ENCODE measurements around the gene AFP.

AFP gene

DNA sequence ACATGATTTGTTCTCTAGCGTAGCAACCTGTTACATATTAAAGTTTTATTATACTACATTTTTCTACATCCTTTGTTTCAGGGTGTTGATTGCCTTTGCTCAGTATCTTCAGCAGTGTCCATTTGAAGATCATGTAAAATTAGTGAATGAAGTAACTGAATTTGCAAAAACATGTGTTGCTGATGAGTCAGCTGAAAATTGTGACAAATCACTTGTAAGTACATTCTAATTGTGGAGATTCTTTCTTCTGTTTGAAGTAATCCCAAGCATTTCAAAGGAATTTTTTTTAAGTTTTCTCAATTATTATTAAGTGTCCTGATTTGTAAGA is 29.5 kb upstream of the AFP start:
- FAIRE-seq: no peak
- DNase-seq (ENCODE audit: insufficient read length): no peak
- no peak for TF ChIP-seq TAF1 (IDR thresholded peaks at IDR 0.05; ENCODE audit: borderline replicate concordance, low read depth, low read length)
- no peak for TF ChIP-seq POLR2AphosphoS5 (IDR thresholded peaks at IDR 0.05; ENCODE audit: low read depth, low read length)
- no peak for TF ChIP-seq POLR2A (IDR thresholded peaks at IDR 0.05; ENCODE audit: low read depth, low read length)

DNA sequence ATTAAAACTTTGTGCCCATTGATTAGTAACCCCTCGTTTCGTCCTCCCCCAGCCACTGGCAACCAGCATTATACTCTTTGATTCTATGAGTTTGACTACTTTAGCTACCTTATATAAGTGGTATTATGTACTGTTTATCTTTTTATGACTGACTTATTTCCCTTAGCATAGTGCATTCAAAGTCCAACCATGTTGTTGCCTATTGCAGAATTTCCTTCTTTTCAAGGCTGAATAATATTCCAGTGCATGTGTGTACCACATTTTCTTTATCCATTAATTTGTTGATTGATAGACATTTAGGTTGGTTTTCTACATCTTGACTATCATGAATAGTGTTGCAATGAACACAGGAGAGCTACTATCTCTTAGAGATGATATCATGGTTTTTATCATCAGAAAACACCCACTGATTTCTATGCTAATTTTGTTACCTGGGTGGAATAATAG is 28.8 kb upstream of the AFP start:
- no peak for FAIRE-seq
- DNase-seq (ENCODE audit: insufficient read length): no peak
- TF ChIP-seq POLR2AphosphoS5 (IDR thresholded peaks at IDR 0.05; ENCODE audit: low read depth, low read length) (no peak), POLR2A (IDR thresholded peaks at IDR 0.05; ENCODE audit: low read depth, low read length) (no peak), TAF1 (IDR thresholded peaks at IDR 0.05; ENCODE audit: borderline replicate concordance, low read depth, low read length) (no peak)

DNA sequence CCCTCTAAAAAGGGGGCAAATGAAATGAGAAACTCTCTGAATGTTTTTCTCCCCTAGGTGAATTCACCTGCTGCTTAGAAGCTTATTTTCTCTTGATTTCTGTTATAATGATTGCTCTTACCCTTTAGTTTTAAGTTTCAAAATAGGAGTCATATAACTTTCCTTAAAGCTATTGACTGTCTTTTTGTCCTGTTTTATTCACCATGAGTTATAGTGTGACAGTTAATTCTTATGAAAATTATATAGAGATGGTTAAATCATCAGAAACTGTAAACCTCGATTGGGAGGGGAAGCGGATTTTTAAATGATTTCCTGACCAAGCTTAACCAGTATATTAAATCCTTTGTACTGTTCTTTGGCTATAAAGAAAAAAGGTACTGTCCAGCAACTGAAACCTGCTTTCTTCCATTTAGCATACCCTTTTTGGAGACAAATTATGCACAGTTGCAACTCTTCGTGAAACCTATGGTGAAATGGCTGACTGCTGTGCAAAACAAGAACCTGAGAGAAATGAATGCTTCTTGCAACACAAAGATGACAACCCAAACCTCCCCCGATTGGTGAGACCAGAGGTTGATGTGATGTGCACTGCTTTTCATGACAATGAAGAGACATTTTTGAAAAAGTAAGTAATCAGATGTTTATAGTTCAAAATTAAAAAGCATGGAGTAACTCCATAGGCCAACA is 27.7 kb upstream of the AFP start:
- no peak for TF ChIP-seq TAF1 (IDR thresholded peaks at IDR 0.05; ENCODE audit: borderline replicate concordance, low read depth, low read length)
- TF ChIP-seq POLR2AphosphoS5 (IDR thresholded peaks at IDR 0.05; ENCODE audit: low read depth, low read length): no peak
- no peak for TF ChIP-seq POLR2A (IDR thresholded peaks at IDR 0.05; ENCODE audit: low read depth, low read length)
- FAIRE-seq (no peak), DNase-seq (ENCODE audit: insufficient read length) (no peak)

DNA sequence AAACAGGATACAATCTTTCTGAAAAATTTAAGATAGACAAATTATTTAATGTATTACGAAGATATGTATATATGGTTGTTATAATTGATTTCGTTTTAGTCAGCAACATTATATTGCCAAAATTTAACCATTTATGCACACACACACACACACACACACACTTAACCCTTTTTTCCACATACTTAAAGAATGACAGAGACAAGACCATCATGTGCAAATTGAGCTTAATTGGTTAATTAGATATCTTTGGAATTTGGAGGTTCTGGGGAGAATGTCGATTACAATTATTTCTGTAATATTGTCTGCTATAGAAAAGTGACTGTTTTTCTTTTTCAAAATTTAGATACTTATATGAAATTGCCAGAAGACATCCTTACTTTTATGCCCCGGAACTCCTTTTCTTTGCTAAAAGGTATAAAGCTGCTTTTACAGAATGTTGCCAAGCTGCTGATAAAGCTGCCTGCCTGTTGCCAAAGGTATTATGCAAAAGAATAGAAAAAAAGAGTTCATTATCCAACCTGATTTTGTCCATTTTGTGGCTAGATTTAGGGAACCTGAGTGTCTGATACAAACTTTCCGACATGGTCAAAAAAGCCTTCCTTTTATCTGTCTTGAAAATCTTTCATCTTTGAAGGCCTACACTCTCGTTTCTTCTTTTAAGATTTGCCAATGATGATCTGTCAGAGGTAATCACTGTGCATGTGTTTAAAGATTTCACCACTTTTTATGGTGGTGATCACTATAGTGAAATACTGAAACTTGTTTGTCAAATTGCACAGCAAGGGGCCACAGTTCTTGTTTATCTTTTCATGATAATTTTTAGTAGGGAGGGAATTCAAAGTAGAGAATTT is 26.8 kb upstream of the AFP start:
- no peak for DNase-seq (ENCODE audit: insufficient read length)
- TF ChIP-seq POLR2A (IDR thresholded peaks at IDR 0.05; ENCODE audit: low read depth, low read length) (no peak), TAF1 (IDR thresholded peaks at IDR 0.05; ENCODE audit: borderline replicate concordance, low read depth, low read length) (no peak), POLR2AphosphoS5 (IDR thresholded peaks at IDR 0.05; ENCODE audit: low read depth, low read length) (no peak)
- no peak for FAIRE-seq

DNA sequence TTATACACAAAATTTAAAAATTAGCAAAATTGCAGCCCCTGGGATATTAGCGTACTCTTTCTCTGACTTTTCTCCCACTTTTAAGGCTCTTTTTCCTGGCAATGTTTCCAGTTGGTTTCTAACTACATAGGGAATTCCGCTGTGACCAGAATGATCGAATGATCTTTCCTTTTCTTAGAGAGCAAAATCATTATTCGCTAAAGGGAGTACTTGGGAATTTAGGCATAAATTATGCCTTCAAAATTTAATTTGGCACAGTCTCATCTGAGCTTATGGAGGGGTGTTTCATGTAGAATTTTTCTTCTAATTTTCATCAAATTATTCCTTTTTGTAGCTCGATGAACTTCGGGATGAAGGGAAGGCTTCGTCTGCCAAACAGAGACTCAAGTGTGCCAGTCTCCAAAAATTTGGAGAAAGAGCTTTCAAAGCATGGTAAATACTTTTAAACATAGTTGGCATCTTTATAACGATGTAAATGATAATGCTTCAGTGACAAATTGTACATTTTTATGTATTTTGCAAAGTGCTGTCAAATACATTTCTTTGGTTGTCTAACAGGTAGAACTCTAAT is 26.0 kb upstream of the AFP start:
- no peak for FAIRE-seq
- no peak for TF ChIP-seq POLR2AphosphoS5 (IDR thresholded peaks at IDR 0.05; ENCODE audit: low read depth, low read length)
- TF ChIP-seq TAF1 (IDR thresholded peaks at IDR 0.05; ENCODE audit: borderline replicate concordance, low read depth, low read length): no peak
- TF ChIP-seq POLR2A (IDR thresholded peaks at IDR 0.05; ENCODE audit: low read depth, low read length): no peak
- no peak for DNase-seq (ENCODE audit: insufficient read length)

DNA sequence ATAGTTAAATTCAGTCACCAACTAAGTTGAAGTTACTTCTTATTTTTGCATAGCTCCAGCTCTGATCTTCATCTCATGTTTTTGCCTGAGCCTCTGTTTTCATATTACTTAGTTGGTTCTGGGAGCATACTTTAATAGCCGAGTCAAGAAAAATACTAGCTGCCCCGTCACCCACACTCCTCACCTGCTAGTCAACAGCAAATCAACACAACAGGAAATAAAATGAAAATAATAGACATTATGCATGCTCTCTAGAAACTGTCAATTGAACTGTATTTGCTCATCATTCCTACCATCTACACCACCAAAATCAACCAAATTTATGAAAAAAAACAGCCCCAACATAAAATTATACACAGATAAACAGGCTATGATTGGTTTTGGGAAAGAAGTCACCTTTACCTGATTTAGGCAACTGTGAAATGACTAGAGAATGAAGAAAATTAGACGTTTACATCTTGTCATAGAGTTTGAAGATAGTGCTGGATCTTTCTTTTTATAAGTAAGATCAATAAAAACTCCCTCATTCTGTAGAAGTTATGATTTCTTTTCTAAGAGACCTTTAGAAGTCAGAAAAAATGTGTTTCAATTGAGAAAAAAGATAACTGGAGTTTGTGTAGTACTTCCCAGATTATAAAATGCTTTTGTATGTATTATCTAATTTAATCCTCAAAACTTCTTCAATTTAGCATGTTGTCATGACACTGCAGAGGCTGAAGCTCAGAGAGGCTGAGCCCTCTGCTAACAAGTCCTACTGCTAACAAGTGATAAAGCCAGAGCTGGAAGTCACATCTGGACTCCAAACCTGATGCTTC is 24.9 kb upstream of the AFP start:
- FAIRE-seq (no peak), DNase-seq (ENCODE audit: insufficient read length) (no peak)
- TF ChIP-seq POLR2A (IDR thresholded peaks at IDR 0.05; ENCODE audit: low read depth, low read length): no peak
- no peak for TF ChIP-seq TAF1 (IDR thresholded peaks at IDR 0.05; ENCODE audit: borderline replicate concordance, low read depth, low read length)
- no peak for TF ChIP-seq POLR2AphosphoS5 (IDR thresholded peaks at IDR 0.05; ENCODE audit: low read depth, low read length)

DNA sequence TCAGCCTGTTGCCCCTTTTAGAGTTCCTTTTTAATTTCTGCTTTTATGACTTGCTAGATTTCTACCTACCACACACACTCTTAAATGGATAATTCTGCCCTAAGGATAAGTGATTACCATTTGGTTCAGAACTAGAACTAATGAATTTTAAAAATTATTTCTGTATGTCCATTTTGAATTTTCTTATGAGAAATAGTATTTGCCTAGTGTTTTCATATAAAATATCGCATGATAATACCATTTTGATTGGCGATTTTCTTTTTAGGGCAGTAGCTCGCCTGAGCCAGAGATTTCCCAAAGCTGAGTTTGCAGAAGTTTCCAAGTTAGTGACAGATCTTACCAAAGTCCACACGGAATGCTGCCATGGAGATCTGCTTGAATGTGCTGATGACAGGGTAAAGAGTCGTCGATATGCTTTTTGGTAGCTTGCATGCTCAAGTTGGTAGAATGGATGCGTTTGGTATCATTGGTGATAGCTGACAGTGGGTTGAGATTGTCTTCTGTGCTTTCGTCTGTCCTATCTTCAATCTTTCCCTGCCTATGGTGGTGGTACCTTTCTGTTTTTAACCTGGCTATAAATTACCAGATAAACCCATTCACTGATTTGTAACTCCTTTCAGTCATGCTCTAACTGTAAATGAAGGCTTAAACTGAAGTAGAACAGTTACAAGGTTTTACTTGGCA is 24.1 kb upstream of the AFP start:
- FAIRE-seq (no peak), DNase-seq (ENCODE audit: insufficient read length) (no peak)
- TF ChIP-seq POLR2AphosphoS5 (IDR thresholded peaks at IDR 0.05; ENCODE audit: low read depth, low read length): no peak
- TF ChIP-seq POLR2A (IDR thresholded peaks at IDR 0.05; ENCODE audit: low read depth, low read length): no peak

DNA sequence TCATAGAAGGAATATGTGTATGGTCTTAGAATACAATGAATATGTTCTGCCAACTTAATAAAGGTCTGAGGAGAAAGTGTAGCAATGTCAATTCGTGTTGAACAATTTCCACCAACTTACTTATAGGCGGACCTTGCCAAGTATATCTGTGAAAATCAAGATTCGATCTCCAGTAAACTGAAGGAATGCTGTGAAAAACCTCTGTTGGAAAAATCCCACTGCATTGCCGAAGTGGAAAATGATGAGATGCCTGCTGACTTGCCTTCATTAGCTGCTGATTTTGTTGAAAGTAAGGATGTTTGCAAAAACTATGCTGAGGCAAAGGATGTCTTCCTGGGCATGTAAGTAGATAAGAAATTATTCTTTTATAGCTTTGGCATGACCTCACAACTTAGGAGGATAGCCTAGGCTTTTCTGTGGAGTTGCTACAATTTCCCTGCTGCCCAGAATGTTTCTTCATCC is 22.7 kb upstream of the AFP start:
- DNase-seq (ENCODE audit: insufficient read length) (no peak), FAIRE-seq (no peak)
- no peak for TF ChIP-seq TAF1 (IDR thresholded peaks at IDR 0.05; ENCODE audit: borderline replicate concordance, low read depth, low read length)

DNA sequence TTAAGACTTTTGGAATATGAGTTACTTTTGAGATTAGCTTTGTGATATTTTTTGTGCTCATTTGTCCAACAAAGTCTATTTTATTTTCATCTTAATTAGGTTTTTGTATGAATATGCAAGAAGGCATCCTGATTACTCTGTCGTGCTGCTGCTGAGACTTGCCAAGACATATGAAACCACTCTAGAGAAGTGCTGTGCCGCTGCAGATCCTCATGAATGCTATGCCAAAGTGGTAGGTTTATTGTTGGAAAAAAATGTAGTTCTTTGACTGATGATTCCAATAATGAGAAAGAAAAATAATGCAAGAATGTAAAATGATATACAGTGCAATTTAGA is 21.1 kb upstream of the AFP start:
- FAIRE-seq (no peak), DNase-seq (ENCODE audit: insufficient read length) (no peak)
- TF ChIP-seq POLR2AphosphoS5 (IDR thresholded peaks at IDR 0.05; ENCODE audit: low read depth, low read length) (no peak), TAF1 (IDR thresholded peaks at IDR 0.05; ENCODE audit: borderline replicate concordance, low read depth, low read length) (no peak), POLR2A (IDR thresholded peaks at IDR 0.05; ENCODE audit: low read depth, low read length) (no peak)

DNA sequence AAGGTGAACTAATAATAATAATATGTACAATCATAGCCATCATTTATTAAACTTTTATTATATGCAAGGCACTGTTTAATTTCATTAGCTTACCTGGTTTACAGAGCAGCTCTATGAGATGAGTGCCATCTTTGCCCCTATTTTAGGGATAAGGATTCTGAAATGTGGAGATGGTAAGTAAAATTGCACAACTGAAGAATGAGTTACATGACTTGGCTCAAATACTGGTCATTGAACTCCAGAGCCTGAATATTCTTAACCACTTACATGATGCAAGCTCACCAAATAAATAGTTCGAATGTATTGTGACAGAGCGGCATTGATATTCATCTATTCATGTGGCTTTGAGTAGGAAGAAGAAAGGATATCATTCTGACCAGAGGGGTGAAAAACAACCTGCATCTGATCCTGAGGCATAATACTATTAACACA is 20.2 kb upstream of the AFP start:
- FAIRE-seq (no peak), DNase-seq (ENCODE audit: insufficient read length) (no peak)
- TF ChIP-seq POLR2A (IDR thresholded peaks at IDR 0.05; ENCODE audit: low read depth, low read length): no peak
- no peak for TF ChIP-seq TAF1 (IDR thresholded peaks at IDR 0.05; ENCODE audit: borderline replicate concordance, low read depth, low read length)
- TF ChIP-seq POLR2AphosphoS5 (IDR thresholded peaks at IDR 0.05; ENCODE audit: low read depth, low read length): no peak
